ENCODE measurements around the gene CLEC3A. TPM values are rescaled to one million over a fixed set of nuclear protein-coding genes. Genes with fewer than 3 reads are reported as not detected.

Gene CLEC3A
- total RNA-seq, 1 experiment from 2014 or later = 0.23 TPM

GRCh38 chr16:77985111-77985510 is 37.2 kb upstream of the CLEC3A start:
- ChIA-PET CTCF (interaction anchor here (0.7 kb wide), 1 partner anchor 46 kb away, joined by 4 read pairs; no protein-coding TSS in a partner anchor), POLR2A (no interaction called here)
- ATAC-seq = no peak
- Histone ChIP-seq H3K4me3 (ENCODE audit: low read depth in 2 of 2, low read length in 2 of 2) (no peak overlapping the region), H3K4me1 (ENCODE audit: control insufficient read depth, insufficient read depth, low read length) (no peaks in the 10 kb centered on the region), H3K9me3 (ENCODE audit: control insufficient read depth, insufficient read depth, low read depth, low read length) (no peaks in the 10 kb centered on the region), H3K27me3 (ENCODE audit: control insufficient read depth, insufficient read depth, low read length) (no peaks in the 10 kb centered on the region; the same call in none of the 2 replicates), H3K27ac (ENCODE audit: low read length) (no peak overlapping the region), H3K36me3 (ENCODE audit: control insufficient read depth, insufficient read depth, low read length) (no peaks in the 10 kb centered on the region)
- TF ChIP-seq POLR2AphosphoS5 (IDR thresholded peaks at IDR 0.05; ENCODE audit: low read depth, low read length) (no peak), TCF7L2 (IDR thresholded peaks at IDR 0.05; ENCODE audit: low read depth, low read length) (no peak), REST (IDR thresholded peaks at IDR 0.05; ENCODE audit: insufficient read depth in 1 of 2, low read depth in 2 of 2, low read length in 1 of 2) (no peak), SIN3A (IDR thresholded peaks at IDR 0.05; ENCODE audit: borderline replicate concordance, insufficient read depth, low read depth, low read length) (no peak)
- in situ Hi-C loops (cut with HindIII; ENCODE audit: low pct_unique_long_range_greater_than_20kb, low sequenced_read_pairs) (no loop called here), intact Hi-C loops (cut with micrococcal nuclease; ENCODE audit: unreplicated experiment) (no loop called here)
- no peak for DNase-seq (ENCODE audit: low read depth, low spot score)
- no TSS peak for BruUV-seq (replicated peaks)

GRCh38 chr16:77986011-77986740 is 36.2 kb upstream of the CLEC3A start:
- intact Hi-C loops (cut with micrococcal nuclease; ENCODE audit: unreplicated experiment) (no loop called here), in situ Hi-C loops (cut with HindIII; ENCODE audit: low pct_unique_long_range_greater_than_20kb, low sequenced_read_pairs) (no loop called here)
- no peak for TF ChIP-seq TCF7L2 (IDR thresholded peaks at IDR 0.05; ENCODE audit: low read depth, low read length)
- no peak for TF ChIP-seq POLR2AphosphoS5 (IDR thresholded peaks at IDR 0.05; ENCODE audit: low read depth, low read length)
- no peak for TF ChIP-seq REST (IDR thresholded peaks at IDR 0.05; ENCODE audit: insufficient read depth in 1 of 2, low read depth in 2 of 2, low read length in 1 of 2)
- TF ChIP-seq CTCF (IDR thresholded peaks at IDR 0.05) = no peak
- no peak for TF ChIP-seq SIN3A (IDR thresholded peaks at IDR 0.05; ENCODE audit: borderline replicate concordance, insufficient read depth, low read depth, low read length)
- ChIA-PET CTCF (no interaction called here), POLR2A (no interaction called here)
- no peak for DNase-seq (ENCODE audit: low read depth, low spot score)
- H3K9me3 ChIP-seq (ENCODE audit: control insufficient read depth, insufficient read depth, low read depth, low read length) = no peaks in the 10 kb centered on the region
- H3K36me3 ChIP-seq (ENCODE audit: control insufficient read depth, insufficient read depth, low read length) = no peaks in the 10 kb centered on the region
- no peak overlapping the region for H3K27ac ChIP-seq (ENCODE audit: low read length)
- no TSS peak for BruUV-seq (replicated peaks)
- H3K4me3 ChIP-seq (ENCODE audit: low read depth in 2 of 2, low read length in 2 of 2) = no peak overlapping the region
- no peaks in the 10 kb centered on the region for H3K4me1 ChIP-seq (ENCODE audit: control insufficient read depth, insufficient read depth, low read length)
- ATAC-seq = no peak
- H3K27me3 ChIP-seq (ENCODE audit: control insufficient read depth, insufficient read depth, low read length) = peaks cover 3% of the 10 kb centered on the region; the same call in 1 of the 2 replicates

Data from Panc1 (cell line).